ENCODE measurements around the gene USE1. TPM values are rescaled to one million over a fixed set of nuclear protein-coding genes. Genes with fewer than 3 reads are reported as not detected.
A peak's percentile ranks its signal among the peaks of the same experiment; 100 is the strongest.

The USE1 gene
- total RNA-seq, 1 experiment from 2014 or later: 32.5 TPM

- H3K79me2 ChIP-seq (ENCODE audit: low read length): peaks cover 55% of the 10 kb centered on the region
- peak overlapping the region; percentile 95 for H3K4me2 ChIP-seq (ENCODE audit: low read length)
- POLR2A ChIA-PET (ENCODE audit: unreplicated experiment): no interaction called here
- H2AFZ ChIP-seq (ENCODE audit: low read length): no peak overlapping the region
- no peaks in the 10 kb centered on the region for H3F3A ChIP-seq (ENCODE audit: low read length, unreplicated experiment)
- DNase-seq (no peak), ATAC-seq (no peak)
- no peaks in the 10 kb centered on the region for H3K27me3 ChIP-seq (ENCODE audit: low read length)
- intact Hi-C loops (cut with micrococcal nuclease): no loop called here
- H3K9me3 ChIP-seq (ENCODE audit: low read length): no peaks in the 10 kb centered on the region
- peaks cover 13% of the 10 kb centered on the region for H4K20me1 ChIP-seq (ENCODE audit: low read length)
- BruUV-seq (replicated peaks): no TSS peak
- H3K4me3 ChIP-seq (ENCODE audit: low read length): peak overlapping the region; percentile 84; the same call in 1 of the 2 replicates
- CTCF ChIA-PET: no interaction called here
- TF ChIP-seq EZH2phosphoT487 (IDR thresholded peaks at IDR 0.05; ENCODE audit: borderline replicate concordance, low read length) (no peak), EZH2 (IDR thresholded peaks at IDR 0.05; ENCODE audit: low read length, unreplicated experiment) (no peak), CTCF (conservative IDR thresholded peaks at IDR 0.05; ENCODE audit: low read depth, low read length) (no peak)
- peaks cover 15% of the 10 kb centered on the region for H3K4me1 ChIP-seq (ENCODE audit: insufficient read depth, low read length)
- peaks cover 10% of the 10 kb centered on the region; the same call in 1 of the 2 replicates for H3K36me3 ChIP-seq (ENCODE audit: low read depth, low read length)
- no peak overlapping the region for H3K9ac ChIP-seq (ENCODE audit: low read length)
- no peak overlapping the region for H3K27ac ChIP-seq (ENCODE audit: low read length)
- H3K9me2 ChIP-seq (replicated peaks; ENCODE audit: low read length): no peaks in the 10 kb centered on the region
These were observed 27.5 kb downstream of the USE1 start for GRCh38 chr19:17242431-17243208.

- peak overlapping the region; percentile 67 for H2AFZ ChIP-seq (ENCODE audit: low read length)
- DNase-seq (no peak), ATAC-seq (no peak)
- TF ChIP-seq EZH2phosphoT487 (IDR thresholded peaks at IDR 0.05; ENCODE audit: borderline replicate concordance, low read length) (no peak), CTCF (conservative IDR thresholded peaks at IDR 0.05; ENCODE audit: low read depth, low read length) (no peak), EZH2 (IDR thresholded peaks at IDR 0.05; ENCODE audit: low read length, unreplicated experiment) (no peak)
- ChIA-PET CTCF (interaction anchor here (0.7 to 0.8 kb wide), 2 partner anchors 8 to 18 kb away, joined by 4 to 5 read pairs; no protein-coding TSS in a partner anchor), POLR2A (ENCODE audit: unreplicated experiment) (no interaction called here)
- no TSS peak for BruUV-seq (replicated peaks)
- no peaks in the 10 kb centered on the region for H3K9me3 ChIP-seq (ENCODE audit: low read length)
- H4K20me1 ChIP-seq (ENCODE audit: low read length): peaks cover 13% of the 10 kb centered on the region
- H3K4me3 ChIP-seq (ENCODE audit: low read length): peak overlapping the region; percentile 84
- peak overlapping the region; percentile 70 for H3K9ac ChIP-seq (ENCODE audit: low read length)
- H3K9me2 ChIP-seq (replicated peaks; ENCODE audit: low read length): no peaks in the 10 kb centered on the region
- H3K79me2 ChIP-seq (ENCODE audit: low read length): peaks cover 55% of the 10 kb centered on the region
- no peaks in the 10 kb centered on the region for H3F3A ChIP-seq (ENCODE audit: low read length, unreplicated experiment)
- H3K4me2 ChIP-seq (ENCODE audit: low read length): peak overlapping the region; percentile 95
- H3K4me1 ChIP-seq (ENCODE audit: insufficient read depth, low read length): peaks cover 17% of the 10 kb centered on the region
- peaks cover 5% of the 10 kb centered on the region; the same call in 1 of the 2 replicates for H3K36me3 ChIP-seq (ENCODE audit: low read depth, low read length)
- intact Hi-C loops (cut with micrococcal nuclease): no loop called here
- H3K27ac ChIP-seq (ENCODE audit: low read length): no peak overlapping the region; the same call in 1 of the 2 replicates
- no peaks in the 10 kb centered on the region for H3K27me3 ChIP-seq (ENCODE audit: low read length)
These were observed 28.2 kb downstream of the USE1 start for GRCh38 chr19:17243211-17243829.

All from PC-3 (cell line).